WTC11 (cell line): Measurements from ENCODE around the gene GALNT7.

Experiments used
- FOXJ3 ChIP-seq: sonication (generic); formaldehyde crosslinking; IDR thresholded peaks from 2 replicates; pipeline ENCODE4 v1.9.0; 2021; ENCODE audit warnings: missing genetic modification reagents, mild to moderate bottlenecking, borderline replicate concordance
- MAX ChIP-seq: sonication (generic); formaldehyde crosslinking; IDR thresholded peaks from 2 replicates; pipeline ENCODE4 v1.8.0; 2022; ENCODE audit warnings: mild to moderate bottlenecking, missing genetic modification reagents
- NFYB ChIP-seq: sonication (generic); formaldehyde crosslinking; conservative IDR thresholded peaks from 2 replicates; pipeline ENCODE4 v1.8.0; 2022; ENCODE audit warnings: low read depth, missing genetic modification reagents
- USF2 ChIP-seq: sonication (generic); formaldehyde crosslinking; IDR thresholded peaks from 2 replicates; pipeline ENCODE4 v1.8.1; 2023; ENCODE audit warnings: mild to moderate bottlenecking, missing genetic modification reagents, moderate library complexity
- ZNF121 ChIP-seq: sonication (generic); formaldehyde crosslinking; IDR thresholded peaks from 2 replicates; pipeline ENCODE4 v1.8.0; 2023; ENCODE audit warnings: missing genetic modification reagents
- ZNF138 ChIP-seq: sonication (generic); formaldehyde crosslinking; conservative IDR thresholded peaks from 2 replicates; pipeline ENCODE4 v1.8.1; 2022; ENCODE audit warnings: mild to moderate bottlenecking, moderate library complexity, missing genetic modification reagents
- TF ChIP-seq, protein P1 (sequence below): sonication (generic); formaldehyde crosslinking; IDR thresholded peaks from 2 replicates; pipeline ENCODE4 v1.8.1; 2022; ENCODE audit warnings: mild to moderate bottlenecking, missing genetic modification reagents, moderate library complexity, borderline replicate concordance
- TF ChIP-seq, protein P2 (sequence below): fragments of 200-600 bp; IDR thresholded peaks from 2 replicates; pipeline ENCODE4 v1.8.0; 2022; ENCODE audit warnings: antibody characterized with exemption
- TF ChIP-seq, protein P3 (sequence below): sonication (generic); formaldehyde crosslinking; IDR thresholded peaks from 2 replicates; pipeline ENCODE4 v1.8.1; 2022; ENCODE audit warnings: low read depth, missing genetic modification reagents, borderline replicate concordance

DNA sequence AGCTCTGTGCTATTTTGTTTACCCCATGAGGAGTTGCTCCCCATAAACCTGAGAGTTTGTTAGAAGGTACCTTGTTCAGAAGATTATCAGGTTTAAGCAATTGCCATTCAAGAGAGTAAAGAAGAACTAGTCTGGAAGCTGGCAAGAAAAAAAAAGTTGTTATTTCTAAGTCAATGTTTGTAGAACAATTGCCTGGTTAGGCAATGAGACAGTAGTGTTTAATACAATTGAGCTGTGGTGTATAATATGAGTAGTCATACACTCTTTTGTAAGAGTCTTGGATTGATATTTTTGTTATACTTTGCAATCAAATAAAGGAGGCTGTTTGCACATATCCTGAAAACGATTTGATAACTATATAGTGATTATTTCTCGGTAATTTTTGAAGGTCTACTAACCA, 44.7 kb downstream of the GALNT7 start:
- TF ChIP-seq FOXJ3 (CRISPR knock-in tag) (no peak), ZNF121 (CRISPR knock-in tag) (no peak), USF2 (CRISPR knock-in tag) (no peak), ZNF138 (CRISPR knock-in tag) (no peak), MAX (CRISPR knock-in tag) (no peak), NFYB (no peak)
- TF ChIP-seq, protein P1, sequence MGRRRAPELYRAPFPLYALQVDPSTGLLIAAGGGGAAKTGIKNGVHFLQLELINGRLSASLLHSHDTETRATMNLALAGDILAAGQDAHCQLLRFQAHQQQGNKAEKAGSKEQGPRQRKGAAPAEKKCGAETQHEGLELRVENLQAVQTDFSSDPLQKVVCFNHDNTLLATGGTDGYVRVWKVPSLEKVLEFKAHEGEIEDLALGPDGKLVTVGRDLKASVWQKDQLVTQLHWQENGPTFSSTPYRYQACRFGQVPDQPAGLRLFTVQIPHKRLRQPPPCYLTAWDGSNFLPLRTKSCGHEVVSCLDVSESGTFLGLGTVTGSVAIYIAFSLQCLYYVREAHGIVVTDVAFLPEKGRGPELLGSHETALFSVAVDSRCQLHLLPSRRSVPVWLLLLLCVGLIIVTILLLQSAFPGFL: no peak
- TF ChIP-seq, protein P2, sequence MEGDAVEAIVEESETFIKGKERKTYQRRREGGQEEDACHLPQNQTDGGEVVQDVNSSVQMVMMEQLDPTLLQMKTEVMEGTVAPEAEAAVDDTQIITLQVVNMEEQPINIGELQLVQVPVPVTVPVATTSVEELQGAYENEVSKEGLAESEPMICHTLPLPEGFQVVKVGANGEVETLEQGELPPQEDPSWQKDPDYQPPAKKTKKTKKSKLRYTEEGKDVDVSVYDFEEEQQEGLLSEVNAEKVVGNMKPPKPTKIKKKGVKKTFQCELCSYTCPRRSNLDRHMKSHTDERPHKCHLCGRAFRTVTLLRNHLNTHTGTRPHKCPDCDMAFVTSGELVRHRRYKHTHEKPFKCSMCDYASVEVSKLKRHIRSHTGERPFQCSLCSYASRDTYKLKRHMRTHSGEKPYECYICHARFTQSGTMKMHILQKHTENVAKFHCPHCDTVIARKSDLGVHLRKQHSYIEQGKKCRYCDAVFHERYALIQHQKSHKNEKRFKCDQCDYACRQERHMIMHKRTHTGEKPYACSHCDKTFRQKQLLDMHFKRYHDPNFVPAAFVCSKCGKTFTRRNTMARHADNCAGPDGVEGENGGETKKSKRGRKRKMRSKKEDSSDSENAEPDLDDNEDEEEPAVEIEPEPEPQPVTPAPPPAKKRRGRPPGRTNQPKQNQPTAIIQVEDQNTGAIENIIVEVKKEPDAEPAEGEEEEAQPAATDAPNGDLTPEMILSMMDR: no peak
- TF ChIP-seq, protein P3, sequence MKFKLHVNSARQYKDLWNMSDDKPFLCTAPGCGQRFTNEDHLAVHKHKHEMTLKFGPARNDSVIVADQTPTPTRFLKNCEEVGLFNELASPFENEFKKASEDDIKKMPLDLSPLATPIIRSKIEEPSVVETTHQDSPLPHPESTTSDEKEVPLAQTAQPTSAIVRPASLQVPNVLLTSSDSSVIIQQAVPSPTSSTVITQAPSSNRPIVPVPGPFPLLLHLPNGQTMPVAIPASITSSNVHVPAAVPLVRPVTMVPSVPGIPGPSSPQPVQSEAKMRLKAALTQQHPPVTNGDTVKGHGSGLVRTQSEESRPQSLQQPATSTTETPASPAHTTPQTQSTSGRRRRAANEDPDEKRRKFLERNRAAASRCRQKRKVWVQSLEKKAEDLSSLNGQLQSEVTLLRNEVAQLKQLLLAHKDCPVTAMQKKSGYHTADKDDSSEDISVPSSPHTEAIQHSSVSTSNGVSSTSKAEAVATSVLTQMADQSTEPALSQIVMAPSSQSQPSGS (CRISPR knock-in tag): no peak
